IMR-90 (cell line): Measurements from ENCODE around the gene CDC45. TPM values are rescaled to one million over a fixed set of nuclear protein-coding genes. Genes with fewer than 3 reads are reported as not detected.

ENCODE experiments used
- ATAC-seq: fragments of 200-7000 bp; cut with Tn5 transposase; 2 replicates; pipeline ENCODE4 v1.9.1; 2020; ENCODE audit warnings: low read depth, mild to moderate bottlenecking, moderate library complexity
- BruUV-seq: library from RNA; stranded (reverse); fragments of 400-500 nt; replicated peaks from 2 replicates; lab custom pipeline; 2021; lab: Mats Ljungman, UMichigan
- CTCF ChIA-PET: fragments of 300-600 bp; formaldehyde crosslinking; extraction: SDS; loops from one replicate; lab custom pipeline; 2021; ENCODE audit warnings: antibody characterized with exemption; lab: Yijun Ruan, JAX
- POLR2A ChIA-PET: fragments of 300-600 bp; sonication (Branson Sonifier 250); formaldehyde crosslinking; loops from one replicate; lab custom pipeline; 2022; ENCODE audit warnings: antibody characterized with exemption; ENCODE audit not compliant: unreplicated experiment; lab: Charles Lee
- DNase-seq: peaks from one replicate; pipeline ENCODE4 v3.0.0; 2013
- H2AFZ ChIP-seq: replicated peaks from 2 replicates; pipeline ENCODE3; 2013; ENCODE audit warnings: low read length, mild to moderate bottlenecking; ENCODE audit not compliant: poor library complexity
- H2AK5ac ChIP-seq: 2 replicates; pipeline ENCODE4 v1.6.1; 2013; ENCODE audit warnings: low read depth, low read length, inconsistent platforms
- H2AK9ac ChIP-seq: replicated peaks from 2 replicates; pipeline ENCODE3; 2013; ENCODE audit warnings: mild to moderate bottlenecking, low read depth, low read length, moderate library complexity; ENCODE audit not compliant: poor library complexity
- H2BK120ac ChIP-seq: 2 replicates; pipeline ENCODE4 v1.6.1; 2013; ENCODE audit warnings: low read depth, low read length, inconsistent platforms
- H2BK15ac ChIP-seq: 3 replicates; pipeline ENCODE4 v1.6.1; 2013; ENCODE audit warnings: low read depth, low read length, inconsistent platforms
- H2BK20ac ChIP-seq: 2 replicates; pipeline ENCODE4 v1.6.1; 2013; ENCODE audit warnings: low read depth, mild to moderate bottlenecking, inconsistent platforms, low read length, moderate library complexity
- H2BK5ac ChIP-seq: 2 replicates; pipeline ENCODE4 v1.6.1; 2013; ENCODE audit warnings: mild to moderate bottlenecking, low read depth, low read length, inconsistent platforms; ENCODE audit not compliant: poor library complexity, severe bottlenecking
- H3K14ac ChIP-seq: replicated peaks from 2 replicates; pipeline ENCODE4 v1.6.1; 2013; ENCODE audit warnings: low read depth, low read length, inconsistent platforms
- H3K18ac ChIP-seq: 2 replicates; pipeline ENCODE4 v1.6.1; 2013; ENCODE audit warnings: low read depth, low read length, control low read depth
- H3K23ac ChIP-seq: 2 replicates; pipeline ENCODE4 v1.6.1; 2013; ENCODE audit warnings: low read depth, low read length, inconsistent platforms
- H3K27ac ChIP-seq: 2 replicates; pipeline ENCODE4 v1.5.1; 2013; ENCODE audit warnings: mild to moderate bottlenecking, control low read depth, low read length; ENCODE audit not compliant: insufficient read depth
- H3K27me3 ChIP-seq: 2 replicates; pipeline ENCODE4 v1.6.1; 2013; ENCODE audit warnings: low read length; ENCODE audit not compliant: control insufficient read depth, insufficient read depth
- H3K36me3 ChIP-seq: 2 replicates; pipeline ENCODE4 v1.6.1; 2013; ENCODE audit warnings: low read length, mixed read lengths; ENCODE audit not compliant: control insufficient read depth, insufficient read depth
- H3K4ac ChIP-seq: 2 replicates; pipeline ENCODE4 v1.6.1; 2013; ENCODE audit warnings: low read depth, low read length, inconsistent platforms
- H3K4me1 ChIP-seq: 2 replicates; pipeline ENCODE4 v1.6.1; 2013; ENCODE audit warnings: low read length, mixed read lengths; ENCODE audit not compliant: control insufficient read depth, insufficient read depth
- H3K4me2 ChIP-seq: 2 replicates; pipeline ENCODE4 v1.6.1; 2013; ENCODE audit warnings: low read depth, mild to moderate bottlenecking, control low read depth, low read length, moderate library complexity
- H3K4me3 ChIP-seq: 2 replicates; pipeline ENCODE4 v1.5.1; 2013; ENCODE audit warnings: low read depth, mild to moderate bottlenecking, control low read depth, low read length, moderate library complexity; ENCODE audit not compliant: insufficient read depth
- H3K56ac ChIP-seq: 2 replicates; pipeline ENCODE4 v1.6.1; 2013; ENCODE audit warnings: low read length, inconsistent platforms; ENCODE audit not compliant: insufficient read depth; ENCODE audit errors: extremely low read depth
- H3K79me1 ChIP-seq, 2 experiments: 2 replicates each; pipeline ENCODE4 v1.6.1; 2013; ENCODE audit warnings: low read length in 2 of 2, inconsistent platforms in 1 of 2, low read depth in 1 of 2
- H3K9ac ChIP-seq: 2 replicates; pipeline ENCODE4 v1.6.1; 2013; ENCODE audit warnings: low read depth, low read length, control low read depth
- H3K9me1 ChIP-seq: 2 replicates; pipeline ENCODE4 v1.6.1; 2013; ENCODE audit warnings: low read length, inconsistent platforms; ENCODE audit not compliant: insufficient read depth
- H3K9me3 ChIP-seq: 2 replicates; pipeline ENCODE4 v1.6.1; 2013; ENCODE audit warnings: low read length; ENCODE audit not compliant: control insufficient read depth, insufficient read depth
- H4K20me1 ChIP-seq: 2 replicates; pipeline ENCODE4 v1.6.1; 2013; ENCODE audit warnings: low read length, inconsistent platforms; ENCODE audit not compliant: insufficient read depth
- H4K5ac ChIP-seq: 2 replicates; pipeline ENCODE4 v1.6.1; 2013; ENCODE audit warnings: mild to moderate bottlenecking, low read depth, low read length, control low read depth
- H4K8ac ChIP-seq, 2 experiments: 2 replicates each; pipeline ENCODE4 v1.6.1; 2013; ENCODE audit warnings: low read depth in 2 of 2, low read length in 2 of 2, control low read depth in 1 of 2, inconsistent platforms in 1 of 2
- H4K91ac ChIP-seq: 2 replicates; pipeline ENCODE4 v1.6.1; 2013; ENCODE audit warnings: low read depth, low read length, inconsistent platforms; ENCODE audit not compliant: insufficient read depth
- CEBPB ChIP-seq: IDR thresholded peaks from 2 replicates; pipeline ENCODE4 v1.6.1; 2012; ENCODE audit warnings: low read depth, low read length, improper control_type of control experiment
- FOS ChIP-seq: fragments of 150-350 bp; IDR thresholded peaks from 2 replicates; pipeline ENCODE4 v1.6.1; 2016; ENCODE audit warnings: low read depth, low read length
- MAZ ChIP-seq: IDR thresholded peaks from 2 replicates; pipeline ENCODE4 v1.6.1; 2012; ENCODE audit warnings: low read depth, mild to moderate bottlenecking, low read length, improper control_type of control experiment, moderate library complexity, borderline replicate concordance
- RAD21 ChIP-seq: IDR thresholded peaks from 2 replicates; pipeline ENCODE4 v1.6.1; 2012; ENCODE audit warnings: low read length, improper control_type of control experiment
- RCOR1 ChIP-seq: IDR thresholded peaks from 2 replicates; pipeline ENCODE4 v1.6.1; 2012; ENCODE audit warnings: mild to moderate bottlenecking, low read length, improper control_type of control experiment; ENCODE audit not compliant: insufficient replicate concordance
- WGBS, 2 experiments: methylation state at CpG; one replicate each; pipeline versions ENCODE4 v1.1.5 to v1.1.7; 2013; ENCODE audit warnings: missing lambda C conversion rate in 2 of 2; ENCODE audit not compliant: insufficient read length in 1 of 2; ENCODE audit errors: extremely low coverage in 2 of 2; 5-methylcytosine and 5-hydroxymethylcytosine counted together
- dilution Hi-C: fragments of 300-500 bp; cut with HindIII; formaldehyde crosslinking; loops from one replicate; pipeline ENCODE4 v1.14.3; 2018; ENCODE audit warnings: low sequenced_read_pairs; ENCODE audit not compliant: unreplicated experiment
- in situ Hi-C: fragments of 300-500 bp; cut with MboI; formaldehyde crosslinking; loops from 3 replicates; pipeline ENCODE4 v1.14.3; 2019; ENCODE audit warnings: low sequenced_read_pairs, inconsistent platforms, mixed read lengths
- intact Hi-C: fragments of 100-400 bp; cut with micrococcal nuclease; formaldehyde crosslinking; loops from 2 replicates; pipeline ENCODE4 v1.10.0; 2022
- polyA plus RNA-seq, 3 experiments: library from polyadenylated mRNA; depleted of rRNA; stranded (reverse); fragments of >200 nt; gene quantifications; 2 replicates each; pipeline ENCODE4 v1.2.3, GENCODE V29; 2012; ENCODE audit warnings: low replicate concordance in 1 of 3
- total RNA-seq: library from RNA; depleted of rRNA; stranded (reverse); fragments of >200 nt; gene quantifications from 2 replicates; pipeline ENCODE4 v1.2.3, GENCODE V29; 2012
- TF ChIP-seq, protein P1 (sequence below): fragments of 150-350 bp; IDR thresholded peaks from 2 replicates; pipeline ENCODE4 v1.6.1; 2017; ENCODE audit warnings: mild to moderate bottlenecking, antibody characterized with exemption, low read length, low read depth
- TF ChIP-seq, protein P2 (sequence below): conservative IDR thresholded peaks from 2 replicates; pipeline ENCODE4 v1.5.1; 2012; ENCODE audit warnings: mild to moderate bottlenecking, low read depth, low read length, improper control_type of control experiment

Gene CDC45
- total and polyA plus RNA-seq, 2 of the 4 experiments (the other 2 are of a cell fraction): 22.7 to 44.6 TPM

DNA sequence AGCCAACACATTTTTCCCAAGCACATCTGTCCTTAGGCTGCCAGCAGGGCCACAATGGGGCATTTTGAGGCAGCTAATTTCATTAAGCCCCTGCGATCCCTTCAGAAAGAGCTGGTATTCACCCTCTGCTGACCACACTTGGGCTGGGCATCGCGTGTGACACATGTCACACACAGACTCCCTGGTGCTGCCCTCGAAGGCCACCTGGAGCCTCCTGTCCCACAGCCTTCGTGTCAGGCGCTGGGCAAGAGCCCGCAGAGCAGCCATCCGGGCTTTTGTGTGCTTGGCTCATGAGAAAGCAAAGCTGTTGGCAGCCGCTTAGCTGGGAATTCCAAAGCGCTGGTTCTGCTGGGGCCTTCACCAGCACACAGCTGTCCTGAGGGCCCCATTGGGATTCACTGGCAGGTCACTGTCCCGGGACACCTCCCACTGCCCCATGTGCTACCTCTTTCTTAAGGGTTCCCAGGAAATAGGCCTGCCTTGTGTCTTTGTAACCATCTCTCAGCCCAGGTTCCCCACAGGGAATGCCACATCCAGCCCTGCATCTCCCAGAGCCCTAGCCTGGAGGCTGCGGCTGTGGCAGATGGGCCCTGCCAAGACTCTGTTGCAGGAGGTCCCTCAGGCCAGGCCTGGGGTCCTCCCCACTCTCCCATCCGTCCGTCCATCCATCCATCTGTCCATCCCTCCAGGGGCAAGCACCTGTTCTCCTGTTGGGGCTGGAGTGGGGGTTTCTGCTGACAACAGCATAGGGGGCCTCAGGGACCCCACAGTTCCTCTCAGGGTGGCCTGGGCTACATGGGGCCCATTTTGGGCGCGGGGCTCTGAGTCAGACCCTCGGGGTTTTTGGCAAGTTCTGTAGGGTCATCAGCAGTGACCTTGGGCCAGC, 39.6 kb downstream of the CDC45 start:
- H3K4me1 ChIP-seq: no peaks in the 10 kb centered on the region; the same call in 1 of the 2 replicates
- H3K18ac ChIP-seq: no peak overlapping the region
- DNase-seq (no peak), ATAC-seq (no peak)
- intact Hi-C loops (no loop called here), dilution Hi-C loops (no loop called here), in situ Hi-C loops (no loop called here)
- no peak overlapping the region for H3K56ac ChIP-seq
- ChIA-PET POLR2A (no interaction called here), CTCF (no interaction called here)
- no peaks in the 10 kb centered on the region for H3K36me3 ChIP-seq
- peaks cover 14% of the 10 kb centered on the region for H3K27me3 ChIP-seq
- no peak overlapping the region for H2BK120ac ChIP-seq
- TF ChIP-seq MAZ (no peak), CEBPB (no peak), FOS (no peak), RAD21 (no peak), RCOR1 (no peak)
- TF ChIP-seq, protein P1, sequence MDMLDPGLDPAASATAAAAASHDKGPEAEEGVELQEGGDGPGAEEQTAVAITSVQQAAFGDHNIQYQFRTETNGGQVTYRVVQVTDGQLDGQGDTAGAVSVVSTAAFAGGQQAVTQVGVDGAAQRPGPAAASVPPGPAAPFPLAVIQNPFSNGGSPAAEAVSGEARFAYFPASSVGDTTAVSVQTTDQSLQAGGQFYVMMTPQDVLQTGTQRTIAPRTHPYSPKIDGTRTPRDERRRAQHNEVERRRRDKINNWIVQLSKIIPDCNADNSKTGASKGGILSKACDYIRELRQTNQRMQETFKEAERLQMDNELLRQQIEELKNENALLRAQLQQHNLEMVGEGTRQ: no peak
- TF ChIP-seq, protein P2, sequence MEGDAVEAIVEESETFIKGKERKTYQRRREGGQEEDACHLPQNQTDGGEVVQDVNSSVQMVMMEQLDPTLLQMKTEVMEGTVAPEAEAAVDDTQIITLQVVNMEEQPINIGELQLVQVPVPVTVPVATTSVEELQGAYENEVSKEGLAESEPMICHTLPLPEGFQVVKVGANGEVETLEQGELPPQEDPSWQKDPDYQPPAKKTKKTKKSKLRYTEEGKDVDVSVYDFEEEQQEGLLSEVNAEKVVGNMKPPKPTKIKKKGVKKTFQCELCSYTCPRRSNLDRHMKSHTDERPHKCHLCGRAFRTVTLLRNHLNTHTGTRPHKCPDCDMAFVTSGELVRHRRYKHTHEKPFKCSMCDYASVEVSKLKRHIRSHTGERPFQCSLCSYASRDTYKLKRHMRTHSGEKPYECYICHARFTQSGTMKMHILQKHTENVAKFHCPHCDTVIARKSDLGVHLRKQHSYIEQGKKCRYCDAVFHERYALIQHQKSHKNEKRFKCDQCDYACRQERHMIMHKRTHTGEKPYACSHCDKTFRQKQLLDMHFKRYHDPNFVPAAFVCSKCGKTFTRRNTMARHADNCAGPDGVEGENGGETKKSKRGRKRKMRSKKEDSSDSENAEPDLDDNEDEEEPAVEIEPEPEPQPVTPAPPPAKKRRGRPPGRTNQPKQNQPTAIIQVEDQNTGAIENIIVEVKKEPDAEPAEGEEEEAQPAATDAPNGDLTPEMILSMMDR: no peak
- no peak overlapping the region for H2BK20ac ChIP-seq
- no peaks in the 10 kb centered on the region for H3K9me1 ChIP-seq
- H4K5ac ChIP-seq: no peak overlapping the region
- no peak overlapping the region for H3K23ac ChIP-seq
- H3K4ac ChIP-seq: no peak overlapping the region
- BruUV-seq: no TSS peak
- H3K27ac ChIP-seq: no peak overlapping the region
- H4K8ac ChIP-seq: no peak overlapping the region
- H3K4me2 ChIP-seq: no peak overlapping the region
- H3K14ac ChIP-seq: no peak overlapping the region
- 100% methylated on average over 3 of the region's 17 CpGs; no CpG with 5 or more reads in 1 of the 2 experiments for WGBS, 2 experiments
- no peak overlapping the region for H2BK15ac ChIP-seq
- no peak overlapping the region for H2AFZ ChIP-seq
- H2BK5ac ChIP-seq: no peak overlapping the region
- peaks cover 4% of the 10 kb centered on the region for H4K20me1 ChIP-seq
- no peak overlapping the region for H2AK5ac ChIP-seq
- peak overlapping the region; percentile 5 for H2AK9ac ChIP-seq
- H3K9me3 ChIP-seq: no peaks in the 10 kb centered on the region
- H3K4me3 ChIP-seq: no peak overlapping the region
- H4K91ac ChIP-seq: no peak overlapping the region
- no peaks in the 10 kb centered on the region for H3K79me1 ChIP-seq
- no peak overlapping the region for H3K9ac ChIP-seq
